Measurements from ENCODE around the gene CFAP410. TPM values are rescaled to one million over a fixed set of nuclear protein-coding genes. Genes with fewer than 3 reads are reported as not detected.
A peak's percentile ranks its signal among the peaks of the same experiment; 100 is the strongest.

Gene CFAP410
- total and polyA plus RNA-seq, 2 of the 4 experiments (the other 2 are of a cell fraction): 3.8 to 10.3 TPM

DNA sequence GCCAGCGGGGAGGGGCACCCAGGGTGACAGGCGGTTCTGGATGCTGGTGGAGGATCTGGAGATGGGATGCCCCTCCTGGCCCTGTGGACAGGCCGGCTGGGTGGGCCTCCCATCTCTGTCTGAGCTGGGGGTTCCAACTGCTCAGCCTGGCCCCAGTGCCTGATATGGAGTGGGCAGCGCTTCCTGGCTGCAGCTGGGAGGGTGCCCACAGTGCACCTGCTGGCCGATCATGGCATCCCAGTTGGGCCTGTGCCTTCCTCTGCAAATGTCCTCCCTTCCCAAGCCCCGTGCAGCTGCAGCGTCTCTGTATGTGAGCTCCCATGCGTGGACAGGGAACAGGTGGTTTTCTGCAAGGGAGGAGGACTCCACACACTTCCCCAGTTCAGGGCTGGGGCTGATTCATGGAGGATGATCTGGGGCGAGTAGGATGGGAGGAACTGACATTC, 37.2 kb downstream of the CFAP410 start:
- intact Hi-C loops (cut with micrococcal nuclease) (no loop called here), in situ Hi-C loops (cut with MboI; ENCODE audit: low sequenced_read_pairs) (no loop called here), dilution Hi-C loops (cut with HindIII; ENCODE audit: low sequenced_read_pairs, unreplicated experiment) (no loop called here)
- peak overlapping the region; percentile 10 for H2AK9ac ChIP-seq (replicated peaks; ENCODE audit: low read depth, low read length, poor library complexity)
- H2AFZ ChIP-seq (replicated peaks; ENCODE audit: low read length, poor library complexity): no peak overlapping the region
- WGBS, 2 experiments (ENCODE audit: extremely low coverage in 2 of 2, insufficient read length in 1 of 2): no CpG with 5 or more reads among the region's 9 CpGs
- no peak overlapping the region for H2BK5ac ChIP-seq (ENCODE audit: low read depth, low read length, poor library complexity, severe bottlenecking)
- no peak overlapping the region for H4K8ac ChIP-seq (ENCODE audit: low read depth in 2 of 2, low read length in 2 of 2)
- H2AK5ac ChIP-seq (ENCODE audit: low read depth, low read length): no peak overlapping the region
- TF ChIP-seq POLR2A (IDR thresholded peaks at IDR 0.05; ENCODE audit: low read depth, low read length): no peak
- TF ChIP-seq, protein P1, sequence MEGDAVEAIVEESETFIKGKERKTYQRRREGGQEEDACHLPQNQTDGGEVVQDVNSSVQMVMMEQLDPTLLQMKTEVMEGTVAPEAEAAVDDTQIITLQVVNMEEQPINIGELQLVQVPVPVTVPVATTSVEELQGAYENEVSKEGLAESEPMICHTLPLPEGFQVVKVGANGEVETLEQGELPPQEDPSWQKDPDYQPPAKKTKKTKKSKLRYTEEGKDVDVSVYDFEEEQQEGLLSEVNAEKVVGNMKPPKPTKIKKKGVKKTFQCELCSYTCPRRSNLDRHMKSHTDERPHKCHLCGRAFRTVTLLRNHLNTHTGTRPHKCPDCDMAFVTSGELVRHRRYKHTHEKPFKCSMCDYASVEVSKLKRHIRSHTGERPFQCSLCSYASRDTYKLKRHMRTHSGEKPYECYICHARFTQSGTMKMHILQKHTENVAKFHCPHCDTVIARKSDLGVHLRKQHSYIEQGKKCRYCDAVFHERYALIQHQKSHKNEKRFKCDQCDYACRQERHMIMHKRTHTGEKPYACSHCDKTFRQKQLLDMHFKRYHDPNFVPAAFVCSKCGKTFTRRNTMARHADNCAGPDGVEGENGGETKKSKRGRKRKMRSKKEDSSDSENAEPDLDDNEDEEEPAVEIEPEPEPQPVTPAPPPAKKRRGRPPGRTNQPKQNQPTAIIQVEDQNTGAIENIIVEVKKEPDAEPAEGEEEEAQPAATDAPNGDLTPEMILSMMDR (conservative IDR thresholded peaks at IDR 0.05; ENCODE audit: low read depth, low read length): no peak
- TF ChIP-seq FOS (IDR thresholded peaks at IDR 0.05; ENCODE audit: low read depth, low read length): no peak
- no peak for TF ChIP-seq NFE2L2 (IDR thresholded peaks at IDR 0.05; ENCODE audit: low read depth, low read length)
- no peak for TF ChIP-seq RCOR1 (IDR thresholded peaks at IDR 0.05; ENCODE audit: insufficient replicate concordance, low read length)
- no peak for TF ChIP-seq MAZ (IDR thresholded peaks at IDR 0.05; ENCODE audit: borderline replicate concordance, low read depth, low read length)
- H3K9me1 ChIP-seq (ENCODE audit: insufficient read depth, low read length): no peaks in the 10 kb centered on the region
- no peak overlapping the region for H4K5ac ChIP-seq (ENCODE audit: low read depth, low read length)
- ChIA-PET CTCF (interaction anchor here (1.0 kb wide), 1 partner anchor 1017 kb away, joined by 3 read pairs; no protein-coding TSS in a partner anchor), POLR2A (ENCODE audit: unreplicated experiment) (no interaction called here)
- H3K23ac ChIP-seq (ENCODE audit: low read depth, low read length): no peak overlapping the region
- peaks cover 62% of the 10 kb centered on the region for H4K20me1 ChIP-seq (ENCODE audit: insufficient read depth, low read length)
- peaks cover 16 to 47% of the 10 kb centered on the region in 2 experiments for H3K79me1 ChIP-seq (ENCODE audit: low read depth in 1 of 2, low read length in 2 of 2)
- no peak overlapping the region for H3K27ac ChIP-seq (ENCODE audit: insufficient read depth, low read length)
- H3K4me1 ChIP-seq (ENCODE audit: control insufficient read depth, insufficient read depth, low read length): peaks cover 20% of the 10 kb centered on the region
- no peak overlapping the region for H2BK120ac ChIP-seq (ENCODE audit: low read depth, low read length)
- no peak overlapping the region for H3K9ac ChIP-seq (ENCODE audit: low read depth, low read length)
- H3K4ac ChIP-seq (ENCODE audit: low read depth, low read length): no peak overlapping the region
- H4K91ac ChIP-seq (ENCODE audit: insufficient read depth, low read depth, low read length): no peak overlapping the region
- no peak overlapping the region for H2BK20ac ChIP-seq (ENCODE audit: low read depth, low read length)
- H3K4me2 ChIP-seq (ENCODE audit: low read depth, low read length): no peak overlapping the region; the same call in 1 of the 2 replicates
- no peaks in the 10 kb centered on the region for H3K9me3 ChIP-seq (ENCODE audit: control insufficient read depth, insufficient read depth, low read length)
- no peak overlapping the region for H3K14ac ChIP-seq (replicated peaks; ENCODE audit: low read depth, low read length)
- H3K18ac ChIP-seq (ENCODE audit: low read depth, low read length): no peak overlapping the region
- no peak overlapping the region for H2BK15ac ChIP-seq (ENCODE audit: low read depth, low read length)
- no TSS peak for BruUV-seq (replicated peaks)
- H3K27me3 ChIP-seq (ENCODE audit: control insufficient read depth, insufficient read depth, low read length): no peaks in the 10 kb centered on the region
- no peak overlapping the region for H3K4me3 ChIP-seq (ENCODE audit: insufficient read depth, low read depth, low read length)
- DNase-seq (no peak), ATAC-seq (ENCODE audit: low read depth) (no peak)
- H3K36me3 ChIP-seq (ENCODE audit: control insufficient read depth, insufficient read depth, low read length): peaks cover 4% of the 10 kb centered on the region; the same call in 1 of the 2 replicates
- no peak overlapping the region for H3K56ac ChIP-seq (ENCODE audit: extremely low read depth, insufficient read depth, low read length)
